HEK293 (cell line): Measurements from ENCODE around the gene EPOP.

ENCODE experiments used
- CTCF ChIA-PET: fragments of 350-600 bp; formaldehyde crosslinking; extraction: SDS; loops from one replicate; lab custom pipeline; 2021; ENCODE audit warnings: antibody characterized with exemption; lab: Yijun Ruan, JAX
- POLR2A ChIA-PET: fragments of 300-600 bp; formaldehyde crosslinking; extraction: SDS; loops from one replicate; lab custom pipeline; 2020; ENCODE audit warnings: antibody characterized with exemption, inconsistent platforms; lab: Yijun Ruan, JAX
- H3K27ac ChIP-seq: fragments of 200-500 bp; sonication (Bioruptor generic); 2 replicates; pipeline ENCODE4 v1.5.1; 2014; ENCODE audit warnings: low read depth, low read length, control low read depth, inconsistent platforms; ENCODE audit errors: extremely low read depth
- H3K36me3 ChIP-seq, 2 experiments: fragments of 200-500 bp in 1 of 2; sonication (Bioruptor generic) in 1 of 2; 1 replicate in 1 of 2; 2 replicates in 1 of 2; pipeline ENCODE4 v1.5.1; 2014 to 2017; ENCODE audit warnings: inconsistent platforms in 2 of 2, low read length in 2 of 2; ENCODE audit not compliant: control insufficient read depth in 2 of 2, insufficient read depth in 1 of 2
- H3K4me1 ChIP-seq: fragments of 200-500 bp; sonication (Bioruptor generic); 2 replicates; pipeline ENCODE4 v1.5.1; 2014; ENCODE audit warnings: mild to moderate bottlenecking, low read length, inconsistent platforms; ENCODE audit not compliant: control insufficient read depth, insufficient read depth
- H3K4me3 ChIP-seq: 2 replicates; pipeline ENCODE4 v1.5.1; 2011; ENCODE audit warnings: low read depth, mild to moderate bottlenecking, control low read depth, low read length, moderate library complexity
- H3K9me3 ChIP-seq: fragments of 200-500 bp; sonication (Bioruptor generic); 2 replicates; pipeline ENCODE4 v1.5.1; 2014; ENCODE audit warnings: low read depth, low read length, inconsistent platforms; ENCODE audit not compliant: control insufficient read depth, insufficient read depth
- EGR2 ChIP-seq: fragments of 450-650 bp; formaldehyde crosslinking; IDR thresholded peaks from 2 replicates; pipeline ENCODE4 v1.5.1; 2016; ENCODE audit warnings: low read depth, missing biosample characterization, missing genetic modification characterization
- GLIS2 ChIP-seq: fragments of 450-650 bp; formaldehyde crosslinking; IDR thresholded peaks from 2 replicates; pipeline ENCODE4 v1.5.1; 2016; ENCODE audit warnings: missing biosample characterization, missing genetic modification characterization
- ZBTB7A ChIP-seq: fragments of 450-650 bp; formaldehyde crosslinking; IDR thresholded peaks from 2 replicates; pipeline ENCODE4 v1.5.1; 2016; ENCODE audit warnings: low read depth, missing biosample characterization, missing genetic modification characterization
- ZFHX2 ChIP-seq: fragments of 450-650 bp; formaldehyde crosslinking; conservative IDR thresholded peaks from 2 replicates; pipeline ENCODE4 v1.5.1; 2016; ENCODE audit warnings: missing biosample characterization, missing genetic modification characterization
- ZIC2 ChIP-seq: fragments of 450-650 bp; formaldehyde crosslinking; IDR thresholded peaks from 2 replicates; pipeline ENCODE4 v1.5.1; 2016; ENCODE audit warnings: missing biosample characterization, missing genetic modification characterization
- ZNF10 ChIP-seq: fragments of 450-650 bp; formaldehyde crosslinking; IDR thresholded peaks from 2 replicates; pipeline ENCODE4 v1.5.1; 2017; ENCODE audit warnings: missing biosample characterization, missing genetic modification characterization
- ZNF138 ChIP-seq: fragments of 450-650 bp; formaldehyde crosslinking; IDR thresholded peaks from 2 replicates; pipeline ENCODE4 v1.5.1; 2016; ENCODE audit warnings: missing biosample characterization, missing genetic modification characterization, borderline replicate concordance
- ZNF184 ChIP-seq: fragments of 450-650 bp; IDR thresholded peaks from 2 replicates; pipeline ENCODE4 v1.5.1; 2018; ENCODE audit warnings: missing biosample characterization, mild to moderate bottlenecking, missing genetic modification characterization
- ZNF19 ChIP-seq: fragments of 450-650 bp; formaldehyde crosslinking; IDR thresholded peaks from 2 replicates; pipeline ENCODE4; 2016; ENCODE audit warnings: missing biosample characterization, missing genetic modification characterization, low read depth
- ZNF248 ChIP-seq: fragments of 450-650 bp; formaldehyde crosslinking; IDR thresholded peaks from 2 replicates; pipeline ENCODE4 v1.5.1; 2017; ENCODE audit warnings: missing biosample characterization, missing genetic modification characterization
- ZNF423 ChIP-seq: fragments of 450-650 bp; formaldehyde crosslinking; IDR thresholded peaks from 2 replicates; pipeline ENCODE4 v1.5.1; 2016; ENCODE audit warnings: missing biosample characterization, missing genetic modification characterization
- ZNF514 ChIP-seq: fragments of 450-650 bp; formaldehyde crosslinking; IDR thresholded peaks from 2 replicates; pipeline ENCODE4 v1.5.1; 2016; ENCODE audit warnings: missing biosample characterization, missing genetic modification characterization
- ZNF529 ChIP-seq: fragments of 450-650 bp; formaldehyde crosslinking; IDR thresholded peaks from 2 replicates; pipeline ENCODE4 v1.5.1; 2017; ENCODE audit warnings: missing genetic modification characterization, missing biosample characterization; ENCODE audit not compliant: insufficient replicate concordance
- ZNF555 ChIP-seq: fragments of 450-650 bp; formaldehyde crosslinking; conservative IDR thresholded peaks from 2 replicates; pipeline ENCODE4 v1.5.1; 2017; ENCODE audit warnings: missing biosample characterization, mild to moderate bottlenecking, missing genetic modification characterization, inconsistent platforms
- ZNF596 ChIP-seq: fragments of 450-650 bp; IDR thresholded peaks from 2 replicates; pipeline ENCODE4 v1.5.0; 2018; ENCODE audit warnings: missing biosample characterization, mild to moderate bottlenecking, missing genetic modification characterization, moderate library complexity
- ZNF670 ChIP-seq: fragments of 450-650 bp; formaldehyde crosslinking; IDR thresholded peaks from 2 replicates; pipeline ENCODE4 v1.5.1; 2016; ENCODE audit warnings: missing biosample characterization, missing genetic modification characterization, low read depth
- TF ChIP-seq, protein P1 (sequence below): fragments of 450-650 bp; formaldehyde crosslinking; IDR thresholded peaks from 2 replicates; pipeline ENCODE4 v1.5.1; 2016; ENCODE audit warnings: missing biosample characterization, missing genetic modification characterization
- TF ChIP-seq, protein P2 (sequence below): fragments of 450-650 bp; formaldehyde crosslinking; conservative IDR thresholded peaks from 2 replicates; pipeline ENCODE4 v1.5.1; 2016; ENCODE audit warnings: low read depth, missing biosample characterization, missing genetic modification characterization
- TF ChIP-seq, protein P3 (sequence below): IDR thresholded peaks from 2 replicates; pipeline ENCODE4 v1.6.1; 2011; ENCODE audit warnings: mild to moderate bottlenecking, low read depth, low read length, borderline replicate concordance
- TF ChIP-seq, protein P4 (sequence below): fragments of 450-650 bp; IDR thresholded peaks from 2 replicates; pipeline ENCODE4 v1.5.1; 2018; ENCODE audit warnings: missing biosample characterization, missing genetic modification characterization
- TF ChIP-seq, protein P5 (sequence below): fragments of 450-650 bp; formaldehyde crosslinking; IDR thresholded peaks from 2 replicates; pipeline ENCODE4 v1.5.1; 2016; ENCODE audit warnings: missing biosample characterization, missing genetic modification characterization

The EPOP gene

DNA sequence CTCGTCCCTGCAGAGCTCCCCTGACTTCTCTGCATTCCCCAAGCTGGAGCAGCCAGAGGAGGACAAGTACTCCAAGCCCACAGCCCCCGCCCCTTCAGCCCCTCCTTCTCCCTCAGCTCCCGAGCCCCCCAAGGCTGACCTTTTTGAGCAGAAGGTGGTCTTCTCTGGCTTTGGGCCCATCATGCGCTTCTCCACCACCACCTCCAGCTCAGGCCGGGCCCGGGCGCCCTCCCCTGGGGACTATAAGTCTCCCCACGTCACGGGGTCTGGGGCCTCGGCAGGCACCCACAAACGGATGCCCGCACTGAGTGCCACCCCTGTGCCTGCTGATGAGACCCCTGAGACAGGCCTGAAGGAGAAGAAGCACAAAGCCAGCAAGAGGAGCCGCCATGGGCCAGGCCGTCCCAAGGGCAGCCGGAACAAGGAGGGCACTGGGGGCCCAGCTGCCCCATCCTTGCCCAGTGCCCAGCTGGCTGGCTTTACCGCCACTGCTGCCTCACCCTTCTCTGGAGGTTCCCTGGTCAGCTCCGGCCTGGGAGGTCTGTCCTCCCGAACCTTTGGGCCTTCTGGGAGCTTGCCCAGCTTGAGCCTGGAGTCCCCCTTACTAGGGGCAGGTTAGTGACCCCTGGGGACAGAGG is 41.7 kb upstream of the EPOP start:
- no peak overlapping the region for H3K27ac ChIP-seq

DNA sequence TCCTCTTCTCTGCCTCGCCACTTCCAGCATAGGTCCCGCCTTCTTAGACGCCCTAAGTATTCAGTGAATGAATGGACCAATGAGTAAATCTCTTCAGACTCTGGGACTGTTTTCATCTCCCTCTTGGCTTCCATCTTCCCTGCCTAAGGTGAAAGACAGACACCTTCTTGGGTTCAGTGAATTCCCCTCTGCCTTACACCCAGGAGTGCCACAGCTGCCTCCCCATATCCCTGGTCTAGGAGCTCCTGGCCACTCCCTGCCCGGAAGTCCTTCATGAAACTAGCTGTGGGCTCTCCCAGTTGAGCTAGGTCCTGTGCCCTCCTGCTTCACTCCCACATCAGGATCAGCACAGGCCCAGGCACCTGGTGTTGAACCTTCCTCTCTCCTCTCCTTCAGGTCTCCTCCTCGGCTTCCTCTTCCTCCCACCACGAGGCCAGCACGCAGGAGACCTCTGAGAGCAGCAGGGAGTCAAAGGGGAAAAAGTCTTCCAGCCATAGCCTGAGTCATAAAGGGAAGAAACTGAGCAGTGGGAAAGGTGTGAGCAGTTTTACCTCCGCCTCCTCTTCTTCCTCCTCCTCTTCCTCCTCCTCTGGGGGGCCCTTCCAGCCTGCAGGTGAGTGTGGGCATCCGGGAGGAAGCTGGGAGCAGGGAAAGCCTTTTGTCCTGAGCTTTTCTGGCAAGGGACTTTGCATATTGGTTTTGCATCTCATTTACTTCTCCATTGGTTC is 40.6 kb upstream of the EPOP start:
- H3K4me1 ChIP-seq: no peaks in the 10 kb centered on the region
- ChIA-PET POLR2A (interaction anchor here (0.5 to 2.5 kb wide), 6 partner anchors 9 to 36 kb away, joined by 4 to 18 read pairs (median 6); partner anchors contain the start of genes CISD3 and MLLT6), CTCF (interaction anchor here (3.7 kb wide), 1 partner anchor 20 kb away, joined by 15 read pairs; no protein-coding TSS in a partner anchor)
- no peak overlapping the region for H3K27ac ChIP-seq
- H3K9me3 ChIP-seq: no peaks in the 10 kb centered on the region
- H3K4me3 ChIP-seq: no peak overlapping the region
- peaks cover 3 to 91% of the 10 kb centered on the region in 2 experiments; a peak in 2 of 3 replicates for H3K36me3 ChIP-seq
- TF ChIP-seq ZNF248: no peak
- TF ChIP-seq, protein P1, sequence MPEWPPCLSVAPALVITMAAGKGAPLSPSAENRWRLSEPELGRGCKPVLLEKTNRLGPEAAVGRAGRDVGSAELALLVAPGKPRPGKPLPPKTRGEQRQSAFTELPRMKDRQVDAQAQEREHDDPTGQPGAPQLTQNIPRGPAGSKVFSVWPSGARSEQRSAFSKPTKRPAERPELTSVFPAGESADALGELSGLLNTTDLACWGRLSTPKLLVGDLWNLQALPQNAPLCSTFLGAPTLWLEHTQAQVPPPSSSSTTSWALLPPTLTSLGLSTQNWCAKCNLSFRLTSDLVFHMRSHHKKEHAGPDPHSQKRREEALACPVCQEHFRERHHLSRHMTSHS: no peak
- TF ChIP-seq ZFHX2 (tag by site-specific recombination): peak; percentile 31; the same call in 1 of the 2 replicates
- TF ChIP-seq, protein P2, sequence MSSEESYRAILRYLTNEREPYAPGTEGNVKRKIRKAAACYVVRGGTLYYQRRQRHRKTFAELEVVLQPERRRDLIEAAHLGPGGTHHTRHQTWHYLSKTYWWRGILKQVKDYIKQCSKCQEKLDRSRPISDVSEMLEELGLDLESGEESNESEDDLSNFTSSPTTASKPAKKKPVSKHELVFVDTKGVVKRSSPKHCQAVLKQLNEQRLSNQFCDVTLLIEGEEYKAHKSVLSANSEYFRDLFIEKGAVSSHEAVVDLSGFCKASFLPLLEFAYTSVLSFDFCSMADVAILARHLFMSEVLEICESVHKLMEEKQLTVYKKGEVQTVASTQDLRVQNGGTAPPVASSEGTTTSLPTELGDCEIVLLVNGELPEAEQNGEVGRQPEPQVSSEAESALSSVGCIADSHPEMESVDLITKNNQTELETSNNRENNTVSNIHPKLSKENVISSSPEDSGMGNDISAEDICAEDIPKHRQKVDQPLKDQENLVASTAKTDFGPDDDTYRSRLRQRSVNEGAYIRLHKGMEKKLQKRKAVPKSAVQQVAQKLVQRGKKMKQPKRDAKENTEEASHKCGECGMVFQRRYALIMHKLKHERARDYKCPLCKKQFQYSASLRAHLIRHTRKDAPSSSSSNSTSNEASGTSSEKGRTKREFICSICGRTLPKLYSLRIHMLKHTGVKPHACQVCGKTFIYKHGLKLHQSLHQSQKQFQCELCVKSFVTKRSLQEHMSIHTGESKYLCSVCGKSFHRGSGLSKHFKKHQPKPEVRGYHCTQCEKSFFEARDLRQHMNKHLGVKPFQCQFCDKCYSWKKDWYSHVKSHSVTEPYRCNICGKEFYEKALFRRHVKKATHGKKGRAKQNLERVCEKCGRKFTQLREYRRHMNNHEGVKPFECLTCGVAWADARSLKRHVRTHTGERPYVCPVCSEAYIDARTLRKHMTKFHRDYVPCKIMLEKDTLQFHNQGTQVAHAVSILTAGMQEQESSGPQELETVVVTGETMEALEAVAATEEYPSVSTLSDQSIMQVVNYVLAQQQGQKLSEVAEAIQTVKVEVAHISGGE: no peak
- TF ChIP-seq, protein P3, sequence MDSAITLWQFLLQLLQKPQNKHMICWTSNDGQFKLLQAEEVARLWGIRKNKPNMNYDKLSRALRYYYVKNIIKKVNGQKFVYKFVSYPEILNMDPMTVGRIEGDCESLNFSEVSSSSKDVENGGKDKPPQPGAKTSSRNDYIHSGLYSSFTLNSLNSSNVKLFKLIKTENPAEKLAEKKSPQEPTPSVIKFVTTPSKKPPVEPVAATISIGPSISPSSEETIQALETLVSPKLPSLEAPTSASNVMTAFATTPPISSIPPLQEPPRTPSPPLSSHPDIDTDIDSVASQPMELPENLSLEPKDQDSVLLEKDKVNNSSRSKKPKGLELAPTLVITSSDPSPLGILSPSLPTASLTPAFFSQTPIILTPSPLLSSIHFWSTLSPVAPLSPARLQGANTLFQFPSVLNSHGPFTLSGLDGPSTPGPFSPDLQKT: no peak
- TF ChIP-seq ZNF138 (tag by site-specific recombination): no peak
- TF ChIP-seq ZNF555: no peak
- no peak for TF ChIP-seq ZNF184
- no peak for TF ChIP-seq ZNF423 (tag by site-specific recombination)
- TF ChIP-seq, protein P4, sequence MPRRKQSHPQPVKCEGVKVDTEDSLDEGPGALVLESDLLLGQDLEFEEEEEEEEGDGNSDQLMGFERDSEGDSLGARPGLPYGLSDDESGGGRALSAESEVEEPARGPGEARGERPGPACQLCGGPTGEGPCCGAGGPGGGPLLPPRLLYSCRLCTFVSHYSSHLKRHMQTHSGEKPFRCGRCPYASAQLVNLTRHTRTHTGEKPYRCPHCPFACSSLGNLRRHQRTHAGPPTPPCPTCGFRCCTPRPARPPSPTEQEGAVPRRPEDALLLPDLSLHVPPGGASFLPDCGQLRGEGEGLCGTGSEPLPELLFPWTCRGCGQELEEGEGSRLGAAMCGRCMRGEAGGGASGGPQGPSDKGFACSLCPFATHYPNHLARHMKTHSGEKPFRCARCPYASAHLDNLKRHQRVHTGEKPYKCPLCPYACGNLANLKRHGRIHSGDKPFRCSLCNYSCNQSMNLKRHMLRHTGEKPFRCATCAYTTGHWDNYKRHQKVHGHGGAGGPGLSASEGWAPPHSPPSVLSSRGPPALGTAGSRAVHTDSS (tag by site-specific recombination): peak; percentile 80
- TF ChIP-seq ZIC2 (tag by site-specific recombination): 0 out of 2 replicates have a peak, but pooled peaks have one; percentile 14
- TF ChIP-seq ZNF19: no peak
- TF ChIP-seq ZNF514: no peak
- TF ChIP-seq ZNF529 (tag by site-specific recombination): no peak
- TF ChIP-seq ZNF670 (tag by site-specific recombination): no peak
- TF ChIP-seq ZNF10 (tag by site-specific recombination): no peak
- peak; percentile 27; the same call in 1 of the 2 replicates for TF ChIP-seq EGR2
- TF ChIP-seq, protein P5, sequence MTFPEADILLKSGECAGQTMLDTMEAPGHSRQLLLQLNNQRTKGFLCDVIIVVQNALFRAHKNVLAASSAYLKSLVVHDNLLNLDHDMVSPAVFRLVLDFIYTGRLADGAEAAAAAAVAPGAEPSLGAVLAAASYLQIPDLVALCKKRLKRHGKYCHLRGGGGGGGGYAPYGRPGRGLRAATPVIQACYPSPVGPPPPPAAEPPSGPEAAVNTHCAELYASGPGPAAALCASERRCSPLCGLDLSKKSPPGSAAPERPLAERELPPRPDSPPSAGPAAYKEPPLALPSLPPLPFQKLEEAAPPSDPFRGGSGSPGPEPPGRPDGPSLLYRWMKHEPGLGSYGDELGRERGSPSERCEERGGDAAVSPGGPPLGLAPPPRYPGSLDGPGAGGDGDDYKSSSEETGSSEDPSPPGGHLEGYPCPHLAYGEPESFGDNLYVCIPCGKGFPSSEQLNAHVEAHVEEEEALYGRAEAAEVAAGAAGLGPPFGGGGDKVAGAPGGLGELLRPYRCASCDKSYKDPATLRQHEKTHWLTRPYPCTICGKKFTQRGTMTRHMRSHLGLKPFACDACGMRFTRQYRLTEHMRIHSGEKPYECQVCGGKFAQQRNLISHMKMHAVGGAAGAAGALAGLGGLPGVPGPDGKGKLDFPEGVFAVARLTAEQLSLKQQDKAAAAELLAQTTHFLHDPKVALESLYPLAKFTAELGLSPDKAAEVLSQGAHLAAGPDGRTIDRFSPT (tag by site-specific recombination): no peak

More for the DNA sequence above, 41.7 kb upstream of the EPOP start:
- TF ChIP-seq ZNF596 (tag by site-specific recombination) (no peak), GLIS2 (tag by site-specific recombination) (0 out of 2 replicates have a peak, but pooled peaks have one; percentile 10), ZBTB7A (tag by site-specific recombination) (no peak)
- no peaks in the 10 kb centered on the region for H3K9me3 ChIP-seq
- H3K4me3 ChIP-seq: no peak overlapping the region
- POLR2A ChIA-PET: interaction anchor here (0.5 to 2.5 kb wide), 7 partner anchors 8 to 78 kb away, joined by 3 to 18 read pairs (median 5); partner anchors contain the start of genes CISD3 and MLLT6
- no peaks in the 10 kb centered on the region for H3K4me1 ChIP-seq
- CTCF ChIA-PET: interaction anchor here (3.7 kb wide), 1 partner anchor 19 kb away, joined by 15 read pairs; no protein-coding TSS in a partner anchor
- peaks cover 3 to 91% of the 10 kb centered on the region in 2 experiments; a peak in 2 of 3 replicates for H3K36me3 ChIP-seq
